Measurements from ENCODE around the gene VTI1A. TPM values are rescaled to one million over a fixed set of nuclear protein-coding genes. Genes with fewer than 3 reads are reported as not detected.

The VTI1A gene
- total and polyA plus RNA-seq, 2 of the 13 experiments (the other 11 are each of a cell fraction or from before 2014, with no cell fraction given), result 11.7 to 32.7 TPM

DNA sequence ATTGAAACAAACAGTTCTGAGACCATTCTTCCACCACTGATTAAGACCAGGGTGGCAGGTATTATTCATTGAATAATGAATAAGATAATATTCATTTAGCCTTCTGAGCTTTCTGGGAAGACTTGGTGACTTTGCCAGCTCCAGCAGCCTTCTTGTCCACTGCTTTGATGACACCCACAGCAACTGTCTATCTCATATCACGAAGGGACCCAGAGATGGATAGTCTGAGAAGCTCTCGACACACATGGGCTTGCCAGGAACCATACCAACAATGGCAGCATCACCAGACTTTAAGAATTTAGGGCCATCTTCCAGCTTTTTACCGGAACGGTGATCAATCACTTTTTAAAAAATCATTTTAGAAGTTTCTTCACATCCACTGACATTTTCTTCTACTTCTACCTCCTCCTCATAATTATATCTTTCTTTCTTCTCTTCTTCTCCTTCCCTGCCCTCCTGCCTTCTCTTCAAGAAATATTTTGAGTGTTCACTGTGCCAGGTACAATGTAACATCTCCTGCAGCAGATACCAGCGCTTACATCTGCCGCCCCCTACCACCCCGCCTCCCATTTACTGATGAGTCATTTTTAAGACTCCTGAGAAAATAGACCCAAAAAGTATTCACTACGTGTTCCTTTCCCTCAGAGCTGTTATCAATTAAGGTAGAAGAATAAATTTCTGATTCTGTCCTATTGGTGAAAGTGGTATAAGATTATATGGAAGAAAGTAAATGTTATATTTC, 101.7 kb downstream of the VTI1A start (continued):
- no peak for TF ChIP-seq ZNF574 (CRISPR knock-in tag; IDR thresholded peaks at IDR 0.05)
- no peak for TF ChIP-seq GMEB2 (CRISPR knock-in tag; IDR thresholded peaks at IDR 0.05; ENCODE audit: low read depth)

DNA sequence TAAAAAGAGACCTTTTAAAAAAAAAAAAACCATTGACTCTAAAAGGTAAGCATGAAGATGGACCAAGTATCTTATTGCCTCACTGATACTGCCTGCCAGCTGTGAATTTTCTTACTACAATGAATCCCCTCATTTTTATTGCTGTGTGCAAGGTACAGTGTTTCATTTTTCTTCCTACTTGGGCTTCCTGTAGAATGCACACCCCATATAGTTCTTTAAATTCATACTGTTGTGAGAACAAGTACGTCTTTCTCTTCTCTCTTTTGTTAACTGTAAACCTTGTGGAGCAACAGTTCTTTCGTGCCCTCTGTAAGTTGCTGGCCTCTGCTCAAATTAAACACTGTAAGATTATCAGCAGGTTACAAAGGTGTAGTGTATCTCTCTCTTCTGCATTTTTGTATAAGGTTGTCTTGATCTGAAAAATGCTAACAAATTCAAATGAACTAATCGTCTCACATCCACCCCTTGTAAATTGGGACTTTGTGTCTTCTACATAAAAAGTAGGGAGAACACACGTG, 105.6 kb downstream of the VTI1A start:
- WGBS (ENCODE audit: low lambda C conversion rate), result 77% methylated on average over 4 of the region's 4 CpGs
- Histone ChIP-seq H3K4me2 (ENCODE audit: low read depth, low read length) (no peak overlapping the region), H3K36me3 (replicated peaks in 1 of 2; ENCODE audit: control insufficient read depth in 1 of 2, insufficient read depth in 2 of 2, low read length in 2 of 2) (no peaks in the 10 kb centered on the region), H3K9me3 (ENCODE audit: low read length) (no peaks in the 10 kb centered on the region), H3K27ac (ENCODE audit: extremely low read length, insufficient read depth, low read length) (no peak overlapping the region), H3K27me3 (ENCODE audit: control insufficient read depth in 1 of 2, insufficient read depth in 2 of 2, low read length in 2 of 2) (no peaks in the 10 kb centered on the region), H3K9ac (ENCODE audit: insufficient read depth, low read depth, low read length) (no peak overlapping the region), H3K4me1 (ENCODE audit: insufficient read depth, low read length) (peaks cover 20% of the 10 kb centered on the region), H3K79me2 (ENCODE audit: insufficient read depth, low read length) (no peaks in the 10 kb centered on the region), H2AFZ (ENCODE audit: low read length) (no peak overlapping the region), H3K4me3 (replicated peaks in 1 of 3; ENCODE audit: insufficient read depth in 1 of 3, low read depth in 2 of 3, low read length in 3 of 3) (no peak overlapping the region), H4K20me1 (ENCODE audit: insufficient read depth, low read length) (no peaks in the 10 kb centered on the region)
- CTCF ChIA-PET (ENCODE audit: low intra/inter-chr PET ratio, low total read pairs), result no interaction called here
- BruUV-seq (replicated peaks), result no TSS peak
- DNase-seq (ENCODE audit: low spot score) (peak; percentile 12), ATAC-seq (no peak), FAIRE-seq (no peak)
- POLR2A ChIA-PET, result no interaction called here
- in situ Hi-C loops (cut with HindIII; ENCODE audit: extremely low pct_ligation_motif_present, low pct_unique_long_range_greater_than_20kb), result loop anchor here (25.0 kb wide), 1 partner anchor 560 kb away; no protein-coding TSS in a partner anchor
- intact Hi-C loops (cut with micrococcal nuclease; ENCODE audit: unreplicated experiment), result no loop called here
- TF ChIP-seq ZBTB3 (CRISPR knock-in tag; IDR thresholded peaks at IDR 0.05; ENCODE audit: borderline replicate concordance, low read depth), result no peak
- TF ChIP-seq CREM (IDR thresholded peaks at IDR 0.05), result no peak
- no peak for TF ChIP-seq CREM (CRISPR knock-in tag; IDR thresholded peaks at IDR 0.05)
- TF ChIP-seq ZNF24 (IDR thresholded peaks at IDR 0.05), result no peak
- no peak for TF ChIP-seq PRPF4 (IDR thresholded peaks at IDR 0.05; ENCODE audit: low read depth, low read length, poor library complexity, severe bottlenecking)
- TF ChIP-seq, protein P1, sequence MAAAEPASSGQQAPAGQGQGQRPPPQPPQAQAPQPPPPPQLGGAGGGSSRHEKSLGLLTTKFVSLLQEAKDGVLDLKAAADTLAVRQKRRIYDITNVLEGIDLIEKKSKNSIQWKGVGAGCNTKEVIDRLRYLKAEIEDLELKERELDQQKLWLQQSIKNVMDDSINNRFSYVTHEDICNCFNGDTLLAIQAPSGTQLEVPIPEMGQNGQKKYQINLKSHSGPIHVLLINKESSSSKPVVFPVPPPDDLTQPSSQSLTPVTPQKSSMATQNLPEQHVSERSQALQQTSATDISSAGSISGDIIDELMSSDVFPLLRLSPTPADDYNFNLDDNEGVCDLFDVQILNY (CRISPR knock-in tag; conservative IDR thresholded peaks at IDR 0.05), result no peak
- TF ChIP-seq ZNF747 (CRISPR knock-in tag; IDR thresholded peaks at IDR 0.05; ENCODE audit: borderline replicate concordance), result no peak
- TF ChIP-seq FOXC1 (CRISPR knock-in tag; IDR thresholded peaks at IDR 0.05; ENCODE audit: borderline replicate concordance), result no peak
- no peak for TF ChIP-seq ZNF33A (CRISPR knock-in tag; IDR thresholded peaks at IDR 0.05; ENCODE audit: borderline replicate concordance)
- TF ChIP-seq ZKSCAN8 (CRISPR knock-in tag; IDR thresholded peaks at IDR 0.05; ENCODE audit: borderline replicate concordance), result no peak
- TF ChIP-seq ZNF530 (CRISPR knock-in tag; IDR thresholded peaks at IDR 0.05; ENCODE audit: low read depth), result no peak
- no peak for TF ChIP-seq ZNF670 (CRISPR knock-in tag; IDR thresholded peaks at IDR 0.05; ENCODE audit: borderline replicate concordance)
- no peak for TF ChIP-seq KAT7 (CRISPR knock-in tag; IDR thresholded peaks at IDR 0.05; ENCODE audit: borderline replicate concordance)
- no peak for TF ChIP-seq ZNF33B (CRISPR knock-in tag; IDR thresholded peaks at IDR 0.05)
- no peak for TF ChIP-seq MXD3 (CRISPR knock-in tag; IDR thresholded peaks at IDR 0.05)
- TF ChIP-seq CEBPG (CRISPR knock-in tag; IDR thresholded peaks at IDR 0.05), result no peak

Measured in HepG2 (cell line).